ENCODE results near the gene C6orf132. TPM values are rescaled to one million over a fixed set of nuclear protein-coding genes. Genes with fewer than 3 reads are reported as not detected.

Gene C6orf132
- total and polyA plus RNA-seq, 8 donors, result 27.4 to 99.2 (median 73.3) TPM

DNA sequence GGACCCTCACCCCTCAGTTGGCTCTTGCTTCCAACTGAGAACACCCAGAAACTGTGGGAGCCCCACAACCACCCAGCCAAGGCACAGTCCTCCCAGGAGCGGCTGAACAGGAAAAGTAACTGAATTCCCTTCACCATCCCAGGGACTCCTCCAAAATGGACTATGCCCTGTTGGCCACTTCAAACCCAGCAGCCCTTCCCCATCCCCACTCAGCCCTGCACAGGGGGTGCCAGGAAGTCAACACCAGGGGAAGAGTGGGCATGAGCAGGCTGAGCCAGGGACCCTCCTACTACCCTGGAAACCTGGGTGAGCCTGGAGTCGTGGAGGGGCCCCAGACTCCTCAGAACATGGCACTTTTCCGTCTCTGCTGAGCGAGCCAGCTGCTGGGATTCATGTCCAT is 42.1 kb upstream of the C6orf132 start:
- Histone ChIP-seq H3K27me3 (peaks cover 0 to 3% (median 0%) of the 10 kb centered on the region in 3 donors), H3K27ac (no peak overlapping the region), H3K9me3 (no peaks in the 10 kb centered on the region), H3K4me3 (no peak overlapping the region), H3K36me3 (no peaks in the 10 kb centered on the region), H3K4me1 (no peaks in the 10 kb centered on the region)
- TF ChIP-seq POLR2AphosphoS5 (IDR thresholded peaks at IDR 0.05) (no peak), POLR2A (IDR thresholded peaks at IDR 0.05) (no peak), EP300 (IDR thresholded peaks at IDR 0.05) (no peak)
- TF ChIP-seq, protein P1, sequence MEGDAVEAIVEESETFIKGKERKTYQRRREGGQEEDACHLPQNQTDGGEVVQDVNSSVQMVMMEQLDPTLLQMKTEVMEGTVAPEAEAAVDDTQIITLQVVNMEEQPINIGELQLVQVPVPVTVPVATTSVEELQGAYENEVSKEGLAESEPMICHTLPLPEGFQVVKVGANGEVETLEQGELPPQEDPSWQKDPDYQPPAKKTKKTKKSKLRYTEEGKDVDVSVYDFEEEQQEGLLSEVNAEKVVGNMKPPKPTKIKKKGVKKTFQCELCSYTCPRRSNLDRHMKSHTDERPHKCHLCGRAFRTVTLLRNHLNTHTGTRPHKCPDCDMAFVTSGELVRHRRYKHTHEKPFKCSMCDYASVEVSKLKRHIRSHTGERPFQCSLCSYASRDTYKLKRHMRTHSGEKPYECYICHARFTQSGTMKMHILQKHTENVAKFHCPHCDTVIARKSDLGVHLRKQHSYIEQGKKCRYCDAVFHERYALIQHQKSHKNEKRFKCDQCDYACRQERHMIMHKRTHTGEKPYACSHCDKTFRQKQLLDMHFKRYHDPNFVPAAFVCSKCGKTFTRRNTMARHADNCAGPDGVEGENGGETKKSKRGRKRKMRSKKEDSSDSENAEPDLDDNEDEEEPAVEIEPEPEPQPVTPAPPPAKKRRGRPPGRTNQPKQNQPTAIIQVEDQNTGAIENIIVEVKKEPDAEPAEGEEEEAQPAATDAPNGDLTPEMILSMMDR (IDR thresholded peaks at IDR 0.05), result no peak
- WGBS, 5 donors, result 87 to 100% (median 88%) methylated on average over 3 to 4 of the region's 4 CpGs
- intact Hi-C loops (cut with DNase I; ENCODE audit: low total_unique reads), result no loop called here
- no peak for DNase-seq

GRCh38 chr6:42182101-42182500 is 39.7 kb upstream of the C6orf132 start:
- peaks cover 0 to 6% (median 3%) of the 10 kb centered on the region in 4 donors for H3K4me1 ChIP-seq
- TF ChIP-seq POLR2AphosphoS5 (IDR thresholded peaks at IDR 0.05) (no peak), EP300 (IDR thresholded peaks at IDR 0.05) (no peak)
- peak in 1 of 2 donors; percentile 47 for DNase-seq
- WGBS, 5 donors, result 42 to 72% (median 55%) methylated on average over 5 of the region's 5 CpGs
- intact Hi-C loops (cut with DNase I; ENCODE audit: low total_unique reads), result no loop called here
- no peak overlapping the region for H3K27ac ChIP-seq
- peaks cover 0 to 22% (median 3%) of the 10 kb centered on the region in 3 donors for H3K27me3 ChIP-seq
- no peaks in the 10 kb centered on the region for H3K36me3 ChIP-seq
- H3K4me3 ChIP-seq, result no peak overlapping the region
- no peaks in the 10 kb centered on the region for H3K9me3 ChIP-seq

GRCh38 chr6:42179945-42180313 is 37.5 kb upstream of the C6orf132 start:
- WGBS, 5 donors, result 68 to 78% (median 74%) methylated on average over 3 of the region's 3 CpGs
- Histone ChIP-seq H3K4me1 (peaks cover 0 to 6% (median 3%) of the 10 kb centered on the region in 4 donors), H3K36me3 (no peaks in the 10 kb centered on the region), H3K9me3 (no peaks in the 10 kb centered on the region), H3K27ac (no peak overlapping the region), H3K4me3 (no peak overlapping the region), H3K27me3 (peaks cover 0 to 22% (median 3%) of the 10 kb centered on the region in 3 donors)
- intact Hi-C loops (cut with DNase I; ENCODE audit: low total_unique reads), result no loop called here
- DNase-seq, result no peak
- TF ChIP-seq POLR2A (IDR thresholded peaks at IDR 0.05), result no peak
- no peak for TF ChIP-seq EP300 (IDR thresholded peaks at IDR 0.05)
- TF ChIP-seq, protein P1 (IDR thresholded peaks at IDR 0.05), result no peak
- TF ChIP-seq POLR2AphosphoS5 (IDR thresholded peaks at IDR 0.05), result no peak

DNA sequence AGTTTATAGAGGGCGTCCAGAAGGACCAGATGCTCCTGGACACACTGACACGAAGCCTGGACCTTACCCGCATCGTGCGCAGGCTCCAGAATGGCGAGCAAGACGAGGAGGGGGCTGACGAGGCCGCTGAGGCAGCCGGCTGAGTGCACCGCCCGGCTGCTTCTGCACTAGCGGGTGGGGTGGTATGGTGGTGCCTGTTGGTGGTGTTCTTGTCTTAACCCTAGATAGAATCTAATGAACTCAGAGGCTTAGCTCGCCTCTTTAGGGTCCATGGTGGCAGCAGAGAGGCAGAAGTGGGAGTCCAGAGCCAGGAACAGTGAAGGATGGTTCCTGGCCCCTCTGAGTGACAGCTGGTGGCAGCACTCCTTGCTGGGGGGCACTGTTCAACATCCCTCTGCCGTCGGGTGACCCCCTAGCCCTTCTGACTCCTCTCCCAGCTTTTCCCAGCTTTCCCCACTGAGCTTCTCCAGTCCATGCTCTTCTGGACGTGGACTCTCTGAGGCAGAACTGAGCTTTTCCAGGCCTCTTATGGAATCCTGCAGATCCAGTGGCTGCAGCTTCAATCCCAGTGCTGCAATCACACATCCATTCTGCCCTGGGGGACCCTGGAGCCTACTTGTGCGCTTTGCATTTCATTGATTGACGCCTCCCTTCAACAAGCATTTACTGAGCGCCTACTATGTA is 37.0 kb upstream of the C6orf132 start:
- no peak overlapping the region for H3K27ac ChIP-seq
- no peak for TF ChIP-seq EP300 (IDR thresholded peaks at IDR 0.05)
- TF ChIP-seq POLR2AphosphoS5 (IDR thresholded peaks at IDR 0.05), result no peak
- TF ChIP-seq, protein P1 (IDR thresholded peaks at IDR 0.05), result no peak
- no peaks in the 10 kb centered on the region for H3K9me3 ChIP-seq
- H3K36me3 ChIP-seq, result no peaks in the 10 kb centered on the region
- H3K27me3 ChIP-seq, result peaks cover 0 to 22% (median 3%) of the 10 kb centered on the region in 3 donors
- intact Hi-C loops (cut with DNase I; ENCODE audit: low total_unique reads), result no loop called here
- no peak for DNase-seq
- H3K4me1 ChIP-seq, result peaks cover 0 to 6% (median 3%) of the 10 kb centered on the region in 4 donors
- 85 to 87% (median 86%) methylated on average over 14 to 20 of the region's 20 CpGs for WGBS, 5 donors
- no peak overlapping the region for H3K4me3 ChIP-seq
